ENCODE measurements around the gene DPY19L3. TPM values are rescaled to one million over a fixed set of nuclear protein-coding genes. Genes with fewer than 3 reads are reported as not detected.

The DPY19L3 gene
- total RNA-seq, 1 experiment from 2014 or later: 45.1 TPM

DNA sequence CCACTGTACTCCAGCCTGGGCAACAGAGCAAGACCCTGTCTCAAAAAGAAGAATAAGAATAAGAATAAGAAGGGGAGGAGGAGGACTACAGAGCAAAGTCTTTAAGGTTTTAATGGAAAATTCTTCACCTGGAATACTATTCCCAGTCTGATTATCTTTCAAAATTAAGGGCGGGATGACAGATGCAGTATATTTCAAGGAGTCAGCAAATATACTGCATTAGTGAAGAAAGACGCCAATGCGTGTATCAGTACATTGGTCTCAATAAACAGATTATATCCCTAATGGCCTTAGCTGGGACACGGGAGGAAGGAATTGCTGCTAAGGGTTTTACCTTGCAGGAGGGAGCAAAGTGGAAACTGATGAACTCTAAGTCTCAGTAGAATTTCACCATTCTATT is 121.3 kb downstream of the DPY19L3 start:
- H3K4me1 ChIP-seq (ENCODE audit: low read length): peaks cover under 1% of the 10 kb centered on the region; the same call in 1 of the 2 replicates
- H3K4me3 ChIP-seq (ENCODE audit: low read length): no peak overlapping the region
- no peaks in the 10 kb centered on the region for H3K27me3 ChIP-seq (ENCODE audit: low read length)
- H3K27ac ChIP-seq (ENCODE audit: low read length): no peak overlapping the region
- no peak overlapping the region for H3K9ac ChIP-seq (ENCODE audit: low read length)
- H3K79me2 ChIP-seq (ENCODE audit: low read length): no peaks in the 10 kb centered on the region
- H3K9me2 ChIP-seq (replicated peaks; ENCODE audit: insufficient read depth, low read length): no peaks in the 10 kb centered on the region
- no peak overlapping the region for H3K4me2 ChIP-seq (ENCODE audit: low read depth, low read length, poor library complexity, severe bottlenecking)
- DNase-seq: no peak
- peaks cover 6% of the 10 kb centered on the region for H3K9me3 ChIP-seq (ENCODE audit: low read length)
- no peaks in the 10 kb centered on the region for H3K36me3 ChIP-seq (ENCODE audit: insufficient read depth, low read length)
- H2AFZ ChIP-seq (ENCODE audit: low read length): no peak overlapping the region
- no peaks in the 10 kb centered on the region for H4K20me1 ChIP-seq (ENCODE audit: insufficient read depth, low read depth, low read length)

GRCh38 chr19:32530773-32531172 is 125.2 kb downstream of the DPY19L3 start:
- Histone ChIP-seq H2AFZ (ENCODE audit: low read length) (no peak overlapping the region), H3K79me2 (ENCODE audit: low read length) (no peaks in the 10 kb centered on the region), H3K9me3 (ENCODE audit: low read length) (peaks cover 6% of the 10 kb centered on the region), H3K9ac (ENCODE audit: low read length) (no peak overlapping the region), H3K27ac (ENCODE audit: low read length) (no peak overlapping the region), H3K36me3 (ENCODE audit: insufficient read depth, low read length) (no peaks in the 10 kb centered on the region), H3K9me2 (replicated peaks; ENCODE audit: insufficient read depth, low read length) (no peaks in the 10 kb centered on the region), H3K4me2 (ENCODE audit: low read depth, low read length, poor library complexity, severe bottlenecking) (no peak overlapping the region), H3K27me3 (ENCODE audit: low read length) (no peaks in the 10 kb centered on the region), H4K20me1 (ENCODE audit: insufficient read depth, low read depth, low read length) (no peaks in the 10 kb centered on the region), H3K4me3 (ENCODE audit: low read length) (no peak overlapping the region), H3K4me1 (ENCODE audit: low read length) (peaks cover 9% of the 10 kb centered on the region; the same call in 1 of the 2 replicates)
- DNase-seq: no peak

DNA sequence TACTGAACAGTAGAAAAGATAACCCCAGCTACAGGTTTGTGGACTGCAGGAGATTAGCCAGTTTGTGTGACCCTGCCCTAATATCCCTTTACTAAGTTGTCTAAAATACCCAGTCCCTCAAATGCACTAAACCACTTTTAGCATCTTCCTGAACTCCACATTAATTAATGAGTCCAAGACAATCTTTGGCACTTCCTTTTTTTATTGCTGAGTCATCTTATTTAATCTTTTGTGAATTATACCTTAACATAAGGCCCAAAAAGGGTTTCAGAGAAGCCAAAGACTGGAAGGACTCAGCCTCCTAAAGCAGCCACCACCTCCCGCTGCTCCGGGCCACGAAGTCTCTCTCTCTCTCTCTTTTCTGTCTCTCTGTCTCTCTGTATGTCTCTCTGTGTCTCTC is 126.7 kb downstream of the DPY19L3 start:
- H3K27me3 ChIP-seq (ENCODE audit: low read length): no peaks in the 10 kb centered on the region
- no peaks in the 10 kb centered on the region for H3K79me2 ChIP-seq (ENCODE audit: low read length)
- H3K9me3 ChIP-seq (ENCODE audit: low read length): peaks cover 6% of the 10 kb centered on the region
- DNase-seq: no peak
- no peaks in the 10 kb centered on the region for H3K9me2 ChIP-seq (replicated peaks; ENCODE audit: insufficient read depth, low read length)
- no peak overlapping the region for H3K27ac ChIP-seq (ENCODE audit: low read length)
- H3K9ac ChIP-seq (ENCODE audit: low read length): no peak overlapping the region
- no peaks in the 10 kb centered on the region for H4K20me1 ChIP-seq (ENCODE audit: insufficient read depth, low read depth, low read length)
- H3K4me3 ChIP-seq (ENCODE audit: low read length): no peak overlapping the region
- peaks cover 9% of the 10 kb centered on the region; the same call in 1 of the 2 replicates for H3K4me1 ChIP-seq (ENCODE audit: low read length)
- H3K4me2 ChIP-seq (ENCODE audit: low read depth, low read length, poor library complexity, severe bottlenecking): no peak overlapping the region
- H3K36me3 ChIP-seq (ENCODE audit: insufficient read depth, low read length): no peaks in the 10 kb centered on the region
- no peak overlapping the region for H2AFZ ChIP-seq (ENCODE audit: low read length)

Other genes starting within 250 kb of the DPY19L3 start
- 11.1 and 14.6 TPM in 2 replicates for gene ZNF507, start 60.2 kb upstream of the DPY19L3 start, total RNA-seq (2014; rRNA removed; shearing (Covaris generic); ENCODE audit: low replicate concordance)
- gene PDCD5, start 175.4 kb downstream of the DPY19L3 start, total RNA-seq (2014; rRNA removed; shearing (Covaris generic); ENCODE audit: low replicate concordance): 115 and 150 TPM in 2 replicates